Activated CD4-positive, alpha-beta memory T cell treated with anti-CD3 and anti-CD28 coated beads, Interleukin-2, amount 10 ng/mL, durations not matched to agents 7 days and 5 days (primary cell): Measurements from ENCODE around the gene KCNAB1. TPM values are rescaled to one million over a fixed set of nuclear protein-coding genes. Genes with fewer than 3 reads are reported as not detected.

Source experiments
- CTCF ChIA-PET: fragments of 350-600 bp; sonication (Branson Sonifier 250); formaldehyde crosslinking; loops from one replicate; lab custom pipeline; 2021; ENCODE audit warnings: antibody characterized with exemption, inconsistent platforms; lab: Charles Lee
- POLR2A ChIA-PET: fragments of 350-600 bp; sonication (Branson Sonifier 250); formaldehyde crosslinking; loops from one replicate; lab custom pipeline; 2021; ENCODE audit warnings: antibody characterized with exemption; lab: Charles Lee
- DNase-seq: peaks from one replicate; pipeline ENCODE4 v3.0.0-alpha.2; 2020
- H3K27ac Mint-ChIP-seq: one replicate; pipeline ENCODE4 v1.8.0; 2021; ENCODE audit warnings: mild to moderate bottlenecking, mixed read lengths
- H3K27me3 Mint-ChIP-seq: one replicate; pipeline ENCODE4 v1.8.0; 2021; ENCODE audit warnings: mixed read lengths
- H3K36me3 Mint-ChIP-seq: one replicate; pipeline ENCODE4 v1.8.0; 2021; ENCODE audit warnings: low read depth, mixed read lengths
- H3K4me1 Mint-ChIP-seq: one replicate; pipeline ENCODE4 v1.8.0; 2021; ENCODE audit warnings: mixed read lengths
- H3K4me3 Mint-ChIP-seq: one replicate; pipeline ENCODE4 v1.8.0; 2021; ENCODE audit warnings: mild to moderate bottlenecking, mixed read lengths
- H3K9me3 Mint-ChIP-seq: one replicate; pipeline ENCODE4 v1.8.0; 2021; ENCODE audit warnings: mixed read lengths
- total RNA-seq, 2 experiments: library from RNA; stranded (reverse); gene quantifications; one replicate each; pipeline ENCODE4 v1.2.3, GENCODE V29; 2021

The KCNAB1 gene
- total RNA-seq, 2 experiments from 2014 or later = not detected

DNA sequence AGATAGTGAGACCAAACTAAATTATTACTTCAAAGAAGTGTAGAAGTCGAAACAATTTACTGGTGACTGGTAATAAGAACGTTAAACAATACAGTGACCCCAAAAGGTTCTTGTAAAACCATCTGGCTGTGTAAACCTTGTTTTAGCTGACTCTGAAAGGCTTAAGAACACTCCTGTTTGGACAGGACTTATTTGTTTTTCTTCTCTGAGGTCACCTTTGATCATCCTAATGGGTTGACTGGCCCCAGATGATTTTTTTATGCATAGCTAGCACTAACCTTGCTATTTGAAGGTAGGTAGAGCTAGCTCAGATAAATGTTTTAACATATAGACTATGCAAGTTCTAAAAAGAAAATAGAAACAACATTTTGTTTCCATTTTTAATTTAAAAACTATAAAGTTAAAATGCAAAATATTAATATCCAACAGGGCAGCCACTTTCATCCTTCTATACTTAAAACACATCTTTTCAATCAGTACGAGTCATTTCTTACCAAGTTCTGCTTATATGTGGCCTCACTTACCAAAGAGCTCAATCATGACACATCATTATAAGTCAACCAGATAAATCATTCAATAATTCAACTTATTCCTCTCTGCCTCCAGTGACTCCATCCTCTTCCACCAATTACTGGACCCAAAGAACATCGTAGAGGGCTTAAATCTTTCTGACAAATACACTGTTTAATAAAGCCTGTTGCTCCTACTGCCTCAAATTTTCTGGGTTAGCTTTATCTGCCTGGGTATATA is 275.8 kb downstream of the KCNAB1 start:
- no peak overlapping the region for H3K27ac Mint-ChIP-seq
- no peaks in the 10 kb centered on the region for H3K4me1 Mint-ChIP-seq
- no peak for DNase-seq
- H3K9me3 Mint-ChIP-seq = no peaks in the 10 kb centered on the region
- no peak overlapping the region for H3K4me3 Mint-ChIP-seq
- H3K27me3 Mint-ChIP-seq = peaks cover 15% of the 10 kb centered on the region
- H3K36me3 Mint-ChIP-seq = no peaks in the 10 kb centered on the region
- ChIA-PET CTCF (interaction anchor here (1.4 to 1.6 kb wide), 2 partner anchors 13 to 244 kb away, joined by 3 to 5 read pairs; no protein-coding TSS in a partner anchor), POLR2A (no interaction called here)

DNA sequence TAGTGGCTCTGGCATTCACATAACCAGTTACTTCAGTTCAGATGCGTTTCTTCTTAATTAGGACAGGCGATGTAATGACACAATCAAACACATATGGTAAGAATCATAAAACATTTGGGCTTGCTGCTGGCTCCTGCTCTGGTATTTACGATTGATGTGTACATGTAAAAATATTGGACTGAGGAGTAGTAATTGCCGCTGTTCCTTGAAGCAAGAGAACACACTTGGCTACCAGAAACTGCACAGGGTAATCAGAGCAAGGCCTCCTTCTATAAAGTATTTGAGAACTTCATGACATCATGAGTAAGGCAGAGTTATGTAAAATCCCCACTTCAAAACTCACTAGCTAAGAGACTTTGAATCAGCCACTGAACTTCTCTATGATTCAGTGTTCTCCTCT is 276.5 kb downstream of the KCNAB1 start:
- CTCF ChIA-PET = interaction anchor here (1.6 kb wide), 1 partner anchor 14 kb away, joined by 5 read pairs; no protein-coding TSS in a partner anchor

DNA sequence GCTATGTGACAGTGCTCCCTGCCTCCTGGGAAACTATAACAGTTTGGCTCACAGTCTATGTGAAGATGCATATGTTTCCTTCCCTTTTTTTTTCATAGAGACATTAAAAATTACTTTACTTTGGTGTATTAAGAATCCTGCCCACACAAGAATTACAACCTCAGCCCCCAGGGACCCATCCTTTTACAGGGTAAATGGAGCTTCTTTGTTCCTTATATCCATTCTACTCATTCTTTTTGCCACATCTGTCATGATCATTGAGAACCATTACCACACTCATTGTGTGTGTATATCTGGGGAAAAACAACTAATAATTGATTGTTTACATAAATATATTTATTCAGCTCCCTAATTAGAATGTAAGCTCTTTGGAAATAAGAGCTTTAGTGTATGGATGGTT is 277.2 kb downstream of the KCNAB1 start:
- DNase-seq = no peak
- Mint-ChIP-seq H3K4me3 (no peak overlapping the region), H3K27ac (no peak overlapping the region), H3K4me1 (no peaks in the 10 kb centered on the region), H3K27me3 (peaks cover 10% of the 10 kb centered on the region), H3K36me3 (no peaks in the 10 kb centered on the region), H3K9me3 (no peaks in the 10 kb centered on the region)
- ChIA-PET CTCF (interaction anchor here (1.6 kb wide), 1 partner anchor 15 kb away, joined by 5 read pairs; no protein-coding TSS in a partner anchor), POLR2A (interaction anchor here (0.8 kb wide), 1 partner anchor 12 kb away, joined by 3 read pairs; no protein-coding TSS in a partner anchor)

More for the DNA sequence above, 276.5 kb downstream of the KCNAB1 start:
- no peak for DNase-seq
- Mint-ChIP-seq H3K36me3 (no peaks in the 10 kb centered on the region), H3K27me3 (peaks cover 10% of the 10 kb centered on the region), H3K27ac (no peak overlapping the region), H3K4me3 (no peak overlapping the region), H3K4me1 (no peaks in the 10 kb centered on the region), H3K9me3 (no peaks in the 10 kb centered on the region)
- POLR2A ChIA-PET = no interaction called here

GRCh38 chr3:156400062-156400461 is 279.7 kb downstream of the KCNAB1 start:
- Mint-ChIP-seq H3K9me3 (no peaks in the 10 kb centered on the region), H3K36me3 (no peaks in the 10 kb centered on the region), H3K4me1 (no peaks in the 10 kb centered on the region), H3K27ac (no peak overlapping the region), H3K27me3 (peaks cover 3% of the 10 kb centered on the region), H3K4me3 (no peak overlapping the region)
- CTCF ChIA-PET = no interaction called here
- POLR2A ChIA-PET = no interaction called here
- DNase-seq = no peak

GRCh38 chr3:156400735-156401134 is 280.4 kb downstream of the KCNAB1 start:
- no peak overlapping the region for H3K27ac Mint-ChIP-seq
- H3K36me3 Mint-ChIP-seq = no peaks in the 10 kb centered on the region
- H3K4me3 Mint-ChIP-seq = no peak overlapping the region
- ChIA-PET POLR2A (no interaction called here), CTCF (no interaction called here)
- DNase-seq = no peak
- H3K4me1 Mint-ChIP-seq = no peaks in the 10 kb centered on the region
- no peaks in the 10 kb centered on the region for H3K9me3 Mint-ChIP-seq
- peaks cover 6% of the 10 kb centered on the region for H3K27me3 Mint-ChIP-seq

DNA sequence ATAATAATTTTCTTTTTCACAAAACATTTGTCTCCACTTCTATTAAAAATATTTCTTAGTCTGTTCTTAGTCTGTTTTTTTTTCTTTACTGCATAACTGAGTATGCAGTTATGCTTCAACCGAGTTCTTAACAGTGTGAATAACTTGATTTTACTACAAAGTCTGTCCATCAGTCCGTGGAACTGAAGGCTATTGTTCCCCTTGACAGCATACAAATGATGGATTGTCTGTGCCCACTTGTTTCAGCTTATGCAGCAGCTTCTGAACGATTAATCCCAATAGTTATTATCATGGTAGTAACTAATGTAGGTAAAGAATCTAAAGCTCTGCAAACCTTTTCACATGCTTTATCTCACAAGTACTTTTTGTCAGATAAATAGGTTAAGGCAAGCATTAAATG is 283.8 kb downstream of the KCNAB1 start:
- H3K4me3 Mint-ChIP-seq = no peak overlapping the region
- ChIA-PET CTCF (no interaction called here), POLR2A (no interaction called here)
- H3K36me3 Mint-ChIP-seq = no peaks in the 10 kb centered on the region
- DNase-seq = no peak
- H3K4me1 Mint-ChIP-seq = no peaks in the 10 kb centered on the region
- no peaks in the 10 kb centered on the region for H3K9me3 Mint-ChIP-seq
- peaks cover 12% of the 10 kb centered on the region for H3K27me3 Mint-ChIP-seq
- H3K27ac Mint-ChIP-seq = no peak overlapping the region

GRCh38 chr3:156406393-156406792 is 286.0 kb downstream of the KCNAB1 start:
- CTCF ChIA-PET = no interaction called here
- POLR2A ChIA-PET = no interaction called here
- no peak overlapping the region for H3K27ac Mint-ChIP-seq
- no peaks in the 10 kb centered on the region for H3K4me1 Mint-ChIP-seq
- no peak overlapping the region for H3K4me3 Mint-ChIP-seq
- H3K36me3 Mint-ChIP-seq = no peaks in the 10 kb centered on the region
- no peak for DNase-seq
- peaks cover 10% of the 10 kb centered on the region for H3K27me3 Mint-ChIP-seq
- no peaks in the 10 kb centered on the region for H3K9me3 Mint-ChIP-seq

DNA sequence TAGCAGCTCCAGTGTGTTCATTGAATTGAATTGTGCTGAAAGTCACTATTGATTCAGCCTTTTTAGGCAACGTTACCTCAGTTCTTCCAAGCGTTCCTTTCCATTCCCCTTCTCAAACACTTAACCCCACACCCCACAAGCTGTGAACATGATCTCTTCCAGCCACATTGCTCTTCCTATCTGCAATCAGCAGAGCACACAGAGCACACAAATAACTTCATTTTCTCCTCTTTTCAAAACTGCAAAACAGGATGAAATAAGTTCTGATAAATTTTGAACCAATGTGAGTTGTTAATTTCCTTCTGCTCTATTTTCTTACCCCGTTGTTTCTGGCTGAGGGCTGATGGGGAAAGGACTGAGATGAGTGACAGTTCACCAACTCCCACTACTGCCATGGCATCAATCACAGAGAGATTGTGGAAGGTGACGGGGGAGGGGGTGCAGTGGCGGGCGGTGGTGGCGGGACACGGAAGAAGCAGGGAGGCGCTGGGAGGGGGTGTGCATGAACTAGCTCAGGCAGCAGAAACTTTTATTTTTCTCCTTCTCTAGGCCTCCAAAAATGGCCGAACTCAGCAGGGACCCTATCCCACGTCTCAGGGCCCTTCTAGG is 287.3 kb downstream of the KCNAB1 start:
- H3K4me1 Mint-ChIP-seq = no peaks in the 10 kb centered on the region
- no peaks in the 10 kb centered on the region for H3K9me3 Mint-ChIP-seq
- DNase-seq = no peak
- ChIA-PET POLR2A (no interaction called here), CTCF (interaction anchor here (0.6 kb wide), 1 partner anchor 11 kb away, joined by 3 read pairs; no protein-coding TSS in a partner anchor)
- H3K27ac Mint-ChIP-seq = no peak overlapping the region
- H3K4me3 Mint-ChIP-seq = no peak overlapping the region
- no peaks in the 10 kb centered on the region for H3K36me3 Mint-ChIP-seq
- H3K27me3 Mint-ChIP-seq = peaks cover 12% of the 10 kb centered on the region

- H3K27me3 Mint-ChIP-seq = peaks cover 15% of the 10 kb centered on the region
- H3K4me1 Mint-ChIP-seq = no peaks in the 10 kb centered on the region
Observed at GRCh38 chr3:156409694-156410093, 289.3 kb downstream of the KCNAB1 start.

GRCh38 chr3:156412600-156412999 is 292.2 kb downstream of the KCNAB1 start:
- no peaks in the 10 kb centered on the region for H3K36me3 Mint-ChIP-seq
- DNase-seq = no peak
- no peaks in the 10 kb centered on the region for H3K9me3 Mint-ChIP-seq
- peaks cover 10% of the 10 kb centered on the region for H3K27me3 Mint-ChIP-seq
- ChIA-PET POLR2A (no interaction called here), CTCF (no interaction called here)
- H3K4me1 Mint-ChIP-seq = no peaks in the 10 kb centered on the region
- no peak overlapping the region for H3K4me3 Mint-ChIP-seq
- H3K27ac Mint-ChIP-seq = no peak overlapping the region

More at GRCh38 chr3:156409694-156410093, 289.3 kb downstream of the KCNAB1 start:
- no peaks in the 10 kb centered on the region for H3K9me3 Mint-ChIP-seq
- ChIA-PET CTCF (no interaction called here), POLR2A (interaction anchor here (0.6 kb wide), 1 partner anchor 12 kb away, joined by 3 read pairs; no protein-coding TSS in a partner anchor)
- DNase-seq = no peak
- H3K4me3 Mint-ChIP-seq = no peak overlapping the region
- no peak overlapping the region for H3K27ac Mint-ChIP-seq
- no peaks in the 10 kb centered on the region for H3K36me3 Mint-ChIP-seq

GRCh38 chr3:156413293-156413892 is 293.0 kb downstream of the KCNAB1 start:
- Mint-ChIP-seq H3K9me3 (no peaks in the 10 kb centered on the region), H3K27me3 (peaks cover 10% of the 10 kb centered on the region), H3K36me3 (no peaks in the 10 kb centered on the region), H3K4me3 (no peak overlapping the region), H3K27ac (no peak overlapping the region), H3K4me1 (no peaks in the 10 kb centered on the region)
- POLR2A ChIA-PET = no interaction called here
- DNase-seq = no peak
- CTCF ChIA-PET = no interaction called here

DNA sequence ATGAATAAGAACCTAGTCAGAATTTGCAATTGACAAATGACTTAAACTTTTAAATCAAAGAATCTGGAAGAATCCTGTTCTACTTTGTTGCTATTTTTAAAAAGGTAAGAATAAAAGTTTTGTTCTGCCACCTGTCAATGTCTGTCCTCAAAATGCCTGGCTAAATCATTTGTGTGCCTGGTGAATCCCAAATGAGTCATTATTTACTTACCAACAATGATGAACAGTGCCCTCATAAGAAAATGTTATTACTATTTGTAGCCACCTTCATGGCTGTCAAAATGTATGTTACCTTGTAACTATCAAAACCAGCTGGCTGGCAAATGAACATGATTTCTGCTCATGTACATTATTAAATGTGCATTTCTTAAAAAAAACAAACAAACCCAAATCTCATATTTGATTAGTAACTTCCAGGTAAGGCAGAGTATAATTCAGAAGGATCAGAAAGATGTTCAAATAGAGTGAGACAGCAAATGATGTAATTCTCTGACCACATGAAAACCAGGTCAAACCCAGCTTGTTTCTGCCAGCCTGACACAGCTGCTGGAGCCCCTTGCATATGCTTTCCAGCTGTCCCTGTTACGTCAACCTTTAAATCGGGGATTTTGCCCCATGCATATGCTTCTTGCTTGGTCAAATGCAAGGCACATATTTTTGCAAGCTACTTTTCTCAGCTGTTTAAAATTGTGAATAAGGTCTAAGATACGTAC is 296.6 kb downstream of the KCNAB1 start:
- H3K27ac Mint-ChIP-seq = no peak overlapping the region
- H3K27me3 Mint-ChIP-seq = peaks cover 13% of the 10 kb centered on the region
- no peaks in the 10 kb centered on the region for H3K9me3 Mint-ChIP-seq
- POLR2A ChIA-PET = interaction anchor here (0.6 kb wide), 1 partner anchor 11 kb away, joined by 3 read pairs; no protein-coding TSS in a partner anchor
- no peaks in the 10 kb centered on the region for H3K4me1 Mint-ChIP-seq
- no peak for DNase-seq
- no peak overlapping the region for H3K4me3 Mint-ChIP-seq
- CTCF ChIA-PET = interaction anchor here (0.9 to 1.5 kb wide), 3 partner anchors 34 to 93 kb away, joined by 3 to 4 read pairs (median 3); no protein-coding TSS in a partner anchor
- no peaks in the 10 kb centered on the region for H3K36me3 Mint-ChIP-seq
